HL-60/S4 treated with retinoic acid at 250 ng/mL for 4 days and 3 days (cell line): ENCODE data around the gene SYCP2.

Source experiments
- in situ Hi-C: fragments of 300-500 bp; cut with MboI; formaldehyde crosslinking; loops from 2 replicates; pipeline ENCODE4 v1.7.0; 2022; ENCODE audit warnings: low sequenced_read_pairs

SYCP2 gene

DNA sequence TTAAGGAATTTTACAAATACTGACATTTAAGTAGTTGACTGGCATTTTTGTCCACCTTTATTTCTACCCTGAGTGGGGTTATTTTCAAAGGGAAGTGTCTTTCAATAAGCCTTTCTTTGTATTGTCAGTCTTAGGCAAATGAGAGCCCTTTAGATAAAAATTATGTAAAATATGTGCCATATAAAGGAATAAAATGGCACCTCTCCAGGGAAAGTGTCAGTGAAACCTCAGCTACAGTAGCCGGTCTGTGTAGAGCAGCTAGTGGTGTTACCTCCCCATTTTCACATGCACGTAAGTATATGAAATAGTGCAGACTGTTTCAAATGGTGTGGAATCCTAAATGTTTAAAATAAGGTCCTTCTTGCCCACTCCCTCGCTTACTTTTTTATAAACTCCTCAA is 11.7 kb upstream of the SYCP2 start:
- in situ Hi-C loops, result no loop called here

DNA sequence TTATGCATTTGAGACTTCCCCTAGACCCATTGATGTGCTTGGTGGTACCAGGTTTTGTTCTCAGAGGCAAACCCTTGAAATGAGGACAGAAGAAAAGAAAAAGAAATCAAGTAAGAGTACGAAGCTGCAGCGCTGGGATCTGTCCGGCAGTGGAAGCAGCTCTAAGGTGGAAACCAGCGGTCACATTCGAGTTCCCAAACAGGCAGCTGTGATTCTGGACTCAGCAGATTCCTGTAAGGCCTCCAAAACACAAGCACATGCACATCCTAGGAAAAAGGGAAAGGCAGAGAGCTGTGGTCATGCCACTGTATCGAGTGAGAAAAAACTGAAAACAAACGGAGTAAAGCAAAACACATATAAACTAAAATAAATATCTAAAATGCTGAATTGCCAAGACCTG is 11.3 kb upstream of the SYCP2 start:
- in situ Hi-C loops, result no loop called here

DNA sequence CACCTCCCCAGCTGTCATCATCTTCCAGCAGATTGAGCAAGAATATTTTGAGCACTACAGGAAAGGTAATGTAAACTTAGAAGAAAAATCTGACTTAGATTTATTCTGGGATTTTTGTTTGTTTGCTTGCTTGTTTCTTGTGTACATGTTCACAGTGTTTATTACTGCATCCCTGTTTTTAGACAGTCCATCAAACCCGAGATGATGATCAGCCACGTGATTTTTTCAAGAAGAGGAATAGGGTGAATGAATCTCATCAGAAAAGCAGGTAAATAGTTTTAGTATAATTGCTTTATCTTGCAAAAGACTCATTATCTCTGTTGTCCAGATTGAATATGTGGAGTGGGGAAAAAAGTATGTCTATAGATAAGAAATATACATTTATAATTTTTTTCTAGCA is 8.8 kb upstream of the SYCP2 start:
- in situ Hi-C loops, result no loop called here

DNA sequence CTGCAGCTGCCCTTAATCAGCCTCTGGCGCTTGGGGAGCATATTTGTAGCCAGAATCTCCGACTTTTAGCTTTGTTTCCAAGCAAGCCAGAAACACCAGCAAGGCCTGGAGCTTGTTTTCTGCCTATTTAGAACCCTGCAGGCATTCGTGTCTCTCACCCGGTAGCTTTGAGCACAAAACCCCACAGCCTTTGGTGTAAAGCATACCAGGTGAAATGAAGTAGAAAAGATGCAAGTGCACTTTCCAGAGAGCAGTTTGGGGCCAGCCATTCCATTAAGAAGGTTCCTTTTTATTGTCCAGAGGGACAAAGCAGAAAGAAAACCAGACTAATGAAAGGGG is 7.5 kb upstream of the SYCP2 start:
- in situ Hi-C loops, result no loop called here

DNA sequence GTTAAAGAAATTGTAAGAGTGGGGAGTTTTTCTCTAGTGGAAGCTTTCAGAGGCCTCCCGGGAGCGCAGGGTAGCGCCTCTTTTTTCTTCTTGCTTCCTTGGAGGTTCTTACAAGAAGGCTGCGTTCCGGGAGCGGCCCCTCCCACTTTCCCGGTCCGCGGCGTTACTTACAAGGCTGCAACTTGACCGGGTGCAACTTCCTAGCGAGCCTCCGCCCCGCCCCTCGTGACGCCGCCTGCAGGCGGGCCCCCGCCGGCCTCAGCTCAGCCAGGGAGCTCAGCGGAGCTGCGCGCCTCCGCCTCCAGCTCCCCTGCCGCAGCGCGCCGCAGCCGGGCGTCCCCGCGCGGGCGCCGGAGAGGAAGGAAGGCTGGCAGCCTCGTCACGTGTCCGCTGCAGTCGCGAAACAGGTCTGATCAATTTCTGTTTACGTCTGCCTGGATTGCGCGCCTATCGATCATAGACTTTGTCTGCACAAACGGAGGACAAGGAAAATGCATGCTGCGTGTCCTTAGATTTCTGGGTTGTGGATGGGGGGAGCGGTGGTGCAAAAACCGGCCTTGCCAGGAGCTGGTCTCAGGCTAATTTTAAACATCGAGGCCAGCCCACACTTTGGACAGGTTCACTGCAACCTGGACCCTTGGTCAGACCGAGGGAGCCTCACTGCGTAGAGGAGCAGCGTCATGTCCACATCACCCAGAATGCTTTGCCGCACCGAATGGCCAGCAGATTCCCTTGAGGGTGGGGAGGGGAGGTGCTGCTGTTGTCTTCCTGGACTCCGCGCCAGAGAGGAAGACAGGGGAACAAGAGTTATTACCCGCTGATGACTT is 6.9 kb upstream of the SYCP2 start, which contains the start of the genes FAM217B and PPP1R3D:
Gene FAM217B, plus strand, starts transcription at position 261 of the 827 bp plus-strand sequence. CDS start 3,555 bp downstream, outside the sequence.
Gene PPP1R3D, minus strand, starts transcription at position 177 of the 827 bp plus-strand sequence. CDS start 374 bp downstream, outside the sequence.
- in situ Hi-C loops, result no loop called here

DNA sequence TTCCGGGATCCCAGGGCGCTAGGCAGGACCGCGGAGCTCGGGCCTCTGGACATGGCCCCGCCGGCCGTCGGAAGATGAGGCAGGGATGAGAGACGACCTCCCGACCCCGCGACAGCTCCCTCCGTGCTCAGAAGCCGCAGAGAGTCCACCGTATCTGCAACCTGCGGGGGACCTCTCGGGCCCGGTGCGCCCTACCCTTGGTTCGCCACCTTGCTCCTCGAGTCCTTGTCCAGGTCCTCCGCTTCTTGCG is 6.4 kb upstream of the SYCP2 start:
- in situ Hi-C loops, result no loop called here

DNA sequence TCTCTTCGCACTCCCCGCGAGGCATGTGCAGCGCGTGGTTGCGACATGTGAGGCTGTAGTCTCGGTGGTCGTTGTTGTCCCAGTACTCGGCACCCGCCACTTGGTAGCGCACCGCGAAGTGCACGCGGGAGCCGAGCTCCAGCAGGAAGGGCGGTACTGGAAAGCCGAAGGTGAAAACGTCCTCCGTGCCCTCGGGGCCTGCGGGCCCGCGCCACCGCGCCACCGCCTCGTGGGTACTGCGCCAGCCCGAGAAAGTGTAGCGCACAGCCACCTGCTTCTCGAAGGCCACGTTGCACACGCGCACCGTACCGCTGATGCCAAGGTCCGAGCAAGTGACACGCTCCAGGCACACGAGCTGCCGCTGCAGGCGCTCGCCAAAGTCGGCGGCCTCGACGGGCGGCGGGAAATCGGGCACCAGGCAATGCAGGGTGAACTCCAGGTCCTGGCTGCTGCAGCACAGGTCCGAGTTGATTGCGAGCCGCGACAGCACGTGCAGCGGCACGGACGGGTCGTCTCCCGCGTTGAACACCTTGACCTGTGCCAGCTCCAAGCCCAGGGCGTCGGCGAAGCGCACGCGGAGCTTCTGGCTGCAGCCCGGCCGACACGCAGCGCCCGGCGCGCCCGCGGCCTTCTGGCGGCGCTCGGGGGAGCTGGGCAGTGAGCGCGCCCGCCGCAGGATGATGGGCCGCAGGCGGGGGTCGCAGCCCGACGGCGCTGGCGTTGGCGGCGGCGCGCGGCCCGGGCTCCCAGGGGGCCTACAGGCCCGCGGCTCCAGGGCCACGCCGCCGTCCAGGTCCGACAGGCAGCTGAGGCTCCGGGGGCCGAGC is 5.8 kb upstream of the SYCP2 start:
- in situ Hi-C loops, result no loop called here

DNA sequence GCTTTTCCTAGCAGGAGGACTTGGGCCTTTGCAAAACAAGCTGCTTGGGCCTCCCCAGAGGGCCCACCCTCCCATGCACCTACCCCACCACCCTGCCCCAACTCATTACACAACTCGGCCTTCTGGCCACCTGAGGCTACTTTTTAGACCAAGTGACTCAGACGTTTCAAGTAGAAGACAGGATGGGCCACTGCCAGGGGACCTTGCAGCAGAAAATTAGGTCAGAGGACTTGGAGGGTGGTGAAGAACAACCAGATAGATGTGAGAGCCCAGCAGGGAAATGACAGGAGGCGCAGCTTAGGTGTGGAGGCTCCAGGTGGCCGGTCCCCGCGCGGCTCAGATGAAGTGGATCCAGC is 5.2 kb upstream of the SYCP2 start:
- in situ Hi-C loops, result no loop called here

DNA sequence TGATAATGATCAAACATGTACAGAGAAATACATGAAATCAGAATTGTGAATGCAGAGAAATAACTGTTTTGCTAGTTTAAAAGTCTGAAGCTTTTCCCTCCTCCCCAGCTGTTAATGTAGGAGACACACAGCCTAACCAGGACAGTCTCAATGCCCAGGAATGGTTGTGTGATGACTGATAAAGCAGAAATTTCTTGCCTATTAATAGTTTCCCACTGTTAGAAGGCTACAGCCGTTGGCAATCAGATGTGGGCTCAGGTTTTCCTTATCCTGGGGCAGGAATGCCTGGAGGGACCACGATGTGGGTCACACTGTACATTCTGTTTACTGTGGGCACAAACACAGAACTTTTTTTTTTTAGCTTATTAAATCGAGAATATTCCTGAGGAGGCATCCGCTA is 4.8 kb upstream of the SYCP2 start:
- in situ Hi-C loops, result no loop called here

DNA sequence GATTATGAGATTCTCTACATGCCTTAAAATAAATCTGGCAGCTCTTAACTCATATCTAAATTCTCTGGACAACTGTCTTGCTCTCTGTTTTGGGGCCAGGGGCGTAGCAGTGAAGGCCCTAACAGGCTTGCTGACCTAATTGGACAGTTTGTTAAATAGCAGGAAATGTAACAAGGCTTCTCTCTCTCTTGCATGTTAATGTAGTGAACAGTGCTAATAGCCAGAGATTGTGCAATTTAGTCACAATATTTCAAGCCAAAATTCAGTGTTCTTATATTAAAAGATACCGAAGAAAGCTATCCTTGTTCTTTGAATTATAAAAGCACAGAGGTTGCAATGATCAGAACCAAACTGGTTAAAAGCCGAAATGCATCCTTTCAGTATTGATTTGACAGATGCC is 3.7 kb upstream of the SYCP2 start:
- in situ Hi-C loops, result no loop called here

DNA sequence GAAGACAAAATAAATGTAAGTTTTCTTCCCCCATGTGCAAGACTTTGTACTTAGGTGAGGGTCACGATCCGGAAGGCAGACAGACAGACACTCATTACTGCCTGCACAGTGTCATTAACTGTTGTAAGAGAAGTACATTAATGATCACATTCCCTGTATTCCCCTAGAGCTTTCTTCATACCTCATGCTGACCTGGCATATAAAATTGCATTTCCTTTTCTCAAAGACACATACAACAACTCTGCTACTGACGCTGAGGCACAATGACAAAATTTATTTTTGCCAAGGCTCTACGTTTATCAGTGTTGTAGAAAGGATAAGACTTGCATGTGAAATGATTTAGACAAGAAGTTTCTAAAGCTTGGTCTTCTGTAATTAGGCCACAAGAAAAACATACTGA is 3.0 kb upstream of the SYCP2 start:
- in situ Hi-C loops, result no loop called here

DNA sequence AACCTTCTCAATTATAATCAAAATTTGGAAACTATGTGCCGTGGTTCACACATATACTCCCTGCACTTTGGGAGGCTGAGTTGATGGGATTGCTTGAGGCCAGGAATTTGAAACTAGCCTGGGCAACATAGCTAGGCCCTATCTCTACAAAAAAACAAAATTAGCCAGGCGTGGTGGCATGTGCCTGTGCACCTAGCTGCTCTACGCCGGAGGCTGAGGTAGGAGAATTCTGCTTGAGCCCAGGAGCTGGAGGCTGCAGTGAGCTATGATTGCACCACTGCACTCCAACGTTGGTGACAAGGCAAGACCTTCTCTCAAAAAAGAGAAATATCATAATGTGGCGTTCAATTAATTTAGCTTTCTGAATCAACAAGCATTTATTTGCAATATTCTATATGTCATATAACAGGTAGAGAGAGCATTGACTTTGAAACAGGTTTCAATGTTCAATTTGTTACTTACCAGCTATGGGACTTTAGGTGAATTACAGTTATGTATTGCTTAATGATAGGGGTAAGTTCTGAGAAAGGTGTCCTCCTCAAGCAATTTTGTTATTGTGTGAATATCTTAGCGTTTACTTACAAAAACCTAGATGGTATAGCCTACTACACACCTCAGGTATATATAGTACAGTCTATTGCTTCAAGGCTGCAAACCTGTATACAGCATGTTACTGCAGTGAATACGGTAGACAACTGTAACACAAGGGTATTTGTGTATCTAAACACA is 2.2 kb upstream of the SYCP2 start:
- in situ Hi-C loops, result no loop called here

DNA sequence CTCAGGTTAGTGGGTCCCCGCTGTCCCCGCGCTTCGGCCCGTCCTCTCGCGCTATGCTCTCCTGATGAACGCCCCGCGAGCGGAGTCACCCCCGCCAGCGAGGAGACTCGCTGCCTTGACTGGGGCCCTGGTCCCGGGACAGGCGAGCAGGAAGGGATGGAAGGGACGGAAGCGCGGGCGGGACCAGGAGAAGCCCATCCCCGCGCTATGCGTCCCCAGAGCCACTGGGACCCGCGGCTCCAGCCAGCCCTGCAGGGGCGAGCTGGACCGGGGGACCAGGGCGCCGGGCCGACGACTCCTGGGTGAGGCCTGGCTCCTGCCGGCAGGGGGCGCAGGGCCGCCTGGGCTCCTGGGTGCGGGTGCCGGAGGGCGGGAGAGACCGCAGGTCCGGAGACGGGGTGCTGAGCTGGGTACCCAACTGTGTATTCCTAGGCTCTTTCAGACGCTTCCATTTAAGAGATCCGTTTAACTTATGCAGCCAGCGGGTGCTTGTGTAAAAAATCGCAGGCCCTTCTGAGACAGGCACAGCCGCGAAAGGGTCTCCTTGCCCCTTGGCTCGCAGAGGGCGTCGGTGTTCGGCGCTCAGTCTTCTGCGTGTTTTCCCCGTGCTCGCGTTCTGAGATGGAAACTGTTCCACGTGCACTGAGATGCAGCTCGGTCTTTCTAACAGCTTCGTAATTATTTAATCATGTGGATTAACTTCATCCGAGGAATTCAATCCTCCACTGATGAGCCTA is 580 bp upstream of the SYCP2 start:
- in situ Hi-C loops, result no loop called here

DNA sequence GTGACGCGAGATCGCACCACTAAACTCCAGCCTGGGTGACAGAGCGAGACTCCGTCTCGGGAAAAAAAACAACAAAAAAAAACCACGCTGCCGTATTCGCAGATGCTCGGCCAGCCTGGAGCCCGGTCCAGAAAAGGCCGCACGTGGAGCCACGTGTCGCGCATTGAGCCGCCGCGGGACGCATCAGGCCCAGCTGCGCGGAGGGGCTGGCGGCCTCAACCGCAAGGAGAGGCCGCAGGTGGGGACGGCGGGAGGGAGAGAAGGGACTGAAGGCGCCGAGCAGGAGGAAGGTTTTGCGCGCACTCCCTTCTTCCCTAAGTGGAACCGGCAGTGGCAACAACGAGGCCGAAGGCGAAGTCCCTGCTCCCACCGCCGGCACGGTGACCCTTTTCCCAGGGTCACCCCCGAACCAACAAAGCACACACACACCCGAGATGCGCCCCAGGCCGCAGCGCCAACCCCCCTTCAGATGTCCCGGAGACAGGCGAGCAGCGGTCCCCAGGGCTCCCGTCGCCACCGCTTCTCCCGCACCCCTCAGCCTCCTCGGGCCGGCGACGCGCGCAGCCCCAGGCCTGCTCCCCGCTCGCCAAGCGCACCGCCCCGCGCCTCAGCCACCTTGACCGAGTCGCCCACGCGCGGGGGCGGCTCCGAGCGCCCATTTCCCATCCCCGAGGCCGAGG is 681 bp downstream of the SYCP2 start:
- in situ Hi-C loops, result no loop called here

DNA sequence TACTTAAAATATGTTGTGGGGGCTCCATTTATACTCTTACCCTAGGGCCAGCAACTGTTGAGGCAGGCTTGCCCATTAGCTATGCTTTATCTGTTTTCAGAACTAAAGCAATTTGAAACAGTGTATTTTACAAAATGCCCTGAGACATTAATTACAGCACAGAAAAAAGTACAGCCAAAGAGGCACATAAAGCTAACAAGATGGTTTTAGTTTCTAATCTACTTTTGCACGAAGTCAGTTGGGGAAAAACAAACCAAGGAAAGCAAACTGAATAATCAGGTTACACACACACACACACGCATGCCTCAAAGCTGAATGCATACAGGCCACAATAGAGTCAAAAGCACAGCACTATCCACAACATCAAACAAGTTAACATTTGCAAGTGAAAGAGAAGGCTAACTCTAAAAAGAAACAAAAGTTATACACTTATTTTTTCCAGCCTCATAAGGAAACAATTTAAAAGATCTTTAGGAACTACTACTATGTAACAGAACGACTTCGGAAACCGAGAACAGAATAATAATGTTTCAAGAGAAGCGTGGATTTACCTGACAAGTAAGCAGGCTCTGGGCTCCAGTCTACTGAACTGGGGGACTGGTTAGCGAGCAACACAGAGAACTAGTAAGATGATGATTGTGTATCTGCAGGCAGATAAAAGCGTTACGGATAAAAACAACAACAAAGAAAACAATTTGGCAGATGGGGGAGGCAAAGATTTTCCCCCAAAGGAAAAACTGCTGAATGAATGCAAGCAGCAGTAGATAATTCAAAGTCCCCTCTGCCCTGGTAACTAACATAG is 1.7 kb downstream of the SYCP2 start:
- in situ Hi-C loops, result no loop called here

DNA sequence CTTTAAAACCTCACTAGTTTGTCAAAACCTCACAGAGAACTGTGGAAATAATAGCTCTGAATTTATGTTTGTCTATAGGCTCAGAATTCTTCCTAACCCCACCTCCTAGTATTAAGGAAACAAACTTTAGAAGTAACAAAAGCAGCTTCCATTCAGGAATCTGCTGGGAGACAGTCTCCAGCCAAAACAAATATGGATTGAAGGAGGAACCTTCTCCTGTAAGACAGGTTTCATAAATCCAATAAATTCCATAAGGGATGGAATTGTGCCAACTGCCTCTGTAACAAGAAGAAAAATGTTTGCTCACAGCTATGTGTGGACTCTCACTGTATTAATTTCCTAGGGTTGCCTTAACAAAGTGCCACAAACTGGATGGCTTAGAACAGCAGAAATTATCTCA is 7.5 kb downstream of the SYCP2 start:
- in situ Hi-C loops, result no loop called here

DNA sequence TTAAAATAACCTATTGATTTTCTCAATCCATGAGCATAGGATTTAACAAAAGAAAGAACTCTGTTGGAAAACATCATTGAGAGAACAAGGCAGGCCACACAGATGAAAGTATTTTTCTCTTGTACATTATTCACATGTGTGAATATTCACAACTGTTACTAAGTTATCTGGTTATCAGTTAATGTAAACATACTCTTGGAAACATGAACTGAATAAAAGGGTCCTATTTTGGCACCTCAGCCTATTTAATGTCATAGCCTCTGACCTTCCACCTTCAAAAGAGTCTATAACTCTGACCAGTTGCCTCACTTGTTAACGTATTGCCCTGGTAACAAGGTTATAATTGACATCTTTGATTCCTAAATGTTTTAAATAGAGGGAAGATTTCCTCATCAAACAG is 8.1 kb downstream of the SYCP2 start:
- in situ Hi-C loops, result no loop called here

DNA sequence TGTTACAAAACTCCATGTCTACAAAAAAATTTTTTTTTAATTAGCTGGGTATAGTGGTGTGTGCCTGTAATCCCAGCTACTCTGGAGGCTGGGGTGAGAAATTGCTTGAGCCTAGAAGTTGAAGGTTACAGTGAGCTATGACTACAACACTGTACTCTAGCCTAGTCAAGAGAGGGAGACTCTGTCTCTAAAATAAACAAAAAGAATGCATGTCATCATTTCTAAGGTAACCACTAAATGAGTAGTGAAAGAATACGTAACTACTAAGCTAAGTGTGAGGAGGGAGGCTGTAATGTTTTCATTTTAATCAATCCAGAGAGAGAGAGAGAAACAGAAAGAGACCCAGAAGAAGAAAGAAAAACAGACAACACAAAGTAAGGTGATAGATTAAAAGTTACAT is 9.9 kb downstream of the SYCP2 start:
- in situ Hi-C loops, result no loop called here

DNA sequence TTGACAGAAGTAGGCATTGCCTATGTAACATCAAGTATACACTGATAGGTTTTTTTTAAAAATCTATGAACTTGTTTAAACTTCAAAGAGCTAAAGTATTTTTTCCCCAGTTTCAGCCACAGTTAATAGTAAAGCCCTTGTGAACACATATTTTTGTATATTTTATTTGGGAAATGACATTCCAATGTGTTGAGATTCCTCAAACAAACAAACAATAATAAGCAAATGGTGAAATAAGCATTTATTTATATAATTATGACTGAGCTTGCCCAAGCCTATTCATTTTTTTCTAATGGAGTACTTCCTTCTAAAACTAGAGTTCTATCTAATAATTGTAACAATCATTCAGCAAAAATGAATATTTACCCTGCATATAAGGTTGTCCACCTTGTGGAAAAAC is 12.5 kb downstream of the SYCP2 start:
- in situ Hi-C loops, result no loop called here

DNA sequence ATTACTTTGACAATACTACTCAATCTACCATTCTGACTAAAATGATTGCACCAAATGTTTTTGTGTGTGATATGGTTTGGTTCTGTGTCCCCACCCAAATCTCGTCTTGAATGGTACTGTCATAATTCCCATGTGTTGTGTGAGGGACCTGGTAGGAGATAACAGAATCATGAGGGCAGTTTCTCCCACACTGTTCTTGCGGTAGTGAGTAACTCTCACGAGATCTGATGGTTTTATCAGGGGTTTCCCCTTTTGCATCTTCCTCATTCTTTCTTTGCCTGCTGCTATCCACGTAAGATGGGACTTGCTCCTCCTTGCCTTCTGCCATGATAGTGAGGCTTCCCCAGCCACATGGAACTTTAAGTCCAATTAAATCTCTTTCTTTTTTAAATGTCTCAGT is 20.8 kb downstream of the SYCP2 start:
- in situ Hi-C loops, result no loop called here
